Measurements from ENCODE around the gene CEP44.

- TF ChIP-seq CTCF (IDR thresholded peaks at IDR 0.05) = no peak
- TF ChIP-seq POLR2A (IDR thresholded peaks at IDR 0.05) = no peak
These were observed 57.0 kb downstream of the CEP44 start for GRCh38 chr4:174340714-174341113.

Data from adrenal gland (tissue), 5 donors.